GM18858 (cell line): ENCODE results near the gene CFLAR.
"Not testable (repeated sequence)": the region's sequence is repeated elsewhere in the genome, so short reads cannot be mapped to it uniquely, and the experiment has no call there.

Experiments used
- ATAC-seq: cut with Tn5 transposase; IDR thresholded peaks from one replicate; pipeline ENCODE4 v1.9.1; 2021; ENCODE audit not compliant: unreplicated experiment

The CFLAR gene

DNA sequence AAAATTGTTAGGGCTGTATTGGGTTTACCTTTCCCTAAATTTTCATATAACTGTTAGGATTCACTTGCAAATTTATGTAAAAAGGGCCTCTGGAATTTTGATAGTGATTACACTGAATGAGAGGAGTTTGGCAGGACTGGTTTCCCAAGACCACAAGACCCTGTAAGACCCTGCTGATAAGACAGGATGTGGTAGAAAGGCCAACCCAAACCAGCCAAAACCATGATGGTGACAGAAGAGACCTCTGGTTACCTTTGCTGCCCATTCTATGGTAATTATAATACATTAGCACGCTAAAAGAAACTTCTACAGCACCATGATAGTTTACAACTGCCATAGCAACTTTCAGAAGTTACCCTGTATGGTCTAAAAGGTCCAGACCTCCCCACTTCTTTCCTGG, 58.7 kb downstream of the CFLAR start:
- no peak for ATAC-seq

DNA sequence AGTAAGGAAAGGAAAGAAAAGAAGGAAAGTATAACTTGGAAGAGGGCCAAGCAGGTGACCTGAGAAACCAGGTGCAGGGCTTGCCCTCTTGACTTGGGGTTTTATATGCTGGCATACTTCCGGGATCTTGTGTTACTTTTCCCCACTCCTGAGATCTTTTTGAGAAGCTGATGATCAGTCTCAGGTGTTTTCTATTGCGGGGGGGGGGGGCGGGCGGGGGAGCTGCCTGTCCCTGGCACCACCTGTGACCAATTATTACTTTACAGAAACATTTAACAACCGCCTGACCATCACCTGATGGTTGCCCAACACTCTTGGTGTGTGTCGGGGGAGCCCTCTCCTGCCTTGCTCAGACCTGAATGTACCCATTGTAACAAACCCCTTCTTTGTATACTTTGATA, 60.1 kb downstream of the CFLAR start:
- no peak for ATAC-seq

DNA sequence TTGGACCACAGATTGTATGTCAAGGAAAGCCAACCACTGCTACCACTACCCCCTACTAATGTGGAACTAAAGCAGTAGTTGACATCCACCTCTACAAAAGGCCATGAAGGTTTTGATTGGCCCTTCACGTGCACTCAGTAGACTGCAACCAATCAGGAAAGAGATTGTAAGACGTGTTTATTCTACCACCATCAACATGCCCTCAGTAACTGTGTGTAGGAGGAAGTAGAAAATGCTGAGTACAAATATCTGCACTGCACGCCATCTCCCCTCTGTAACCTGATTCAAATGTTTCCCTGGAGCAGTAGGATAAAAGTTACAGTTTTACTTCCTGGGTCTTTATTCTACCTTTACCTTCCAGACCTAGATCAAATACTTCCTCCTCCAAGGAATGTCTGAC, 64.0 kb downstream of the CFLAR start:
- no peak for ATAC-seq

DNA sequence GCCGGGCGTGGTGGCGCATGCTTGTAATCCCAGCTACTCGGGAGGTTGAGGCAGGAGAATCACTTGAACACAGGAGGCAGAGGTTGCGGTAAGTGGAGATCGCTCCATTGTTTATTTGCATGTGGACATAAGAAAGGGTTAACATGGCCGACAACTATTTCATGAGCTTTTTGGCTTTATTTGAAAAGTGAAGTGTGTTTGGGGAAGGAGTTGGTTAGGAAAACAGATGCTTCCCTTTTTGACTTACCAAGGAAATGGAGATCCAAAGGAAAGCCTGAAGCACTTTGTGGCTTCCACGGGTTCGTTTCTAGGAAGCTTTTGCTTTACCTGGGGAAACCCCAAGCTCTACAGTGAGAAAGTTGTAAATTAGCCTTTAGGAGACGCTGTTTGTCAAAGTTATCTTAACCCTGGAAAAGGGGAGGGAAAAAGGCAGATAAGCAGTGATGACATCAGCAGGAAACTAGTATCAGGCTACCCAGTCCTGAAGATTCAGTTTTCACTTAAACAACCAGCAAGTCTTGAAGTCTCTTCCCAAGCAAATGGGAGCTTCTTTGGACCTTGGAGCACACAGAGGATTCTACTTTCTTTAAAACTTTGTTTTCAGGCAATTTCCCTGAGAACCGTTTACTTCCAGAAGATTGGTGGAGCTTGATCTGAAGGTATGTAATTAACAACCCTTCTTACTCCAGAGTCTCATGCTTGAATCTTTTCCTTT, 66.8 kb downstream of the CFLAR start, which contains the start of gene CASP10:
TSS of gene CASP10 (plus strand) at position 492 of the 715 bp plus-strand sequence. CDS start 2,637 bp downstream, outside the sequence.
- peak; percentile 68 for ATAC-seq

DNA sequence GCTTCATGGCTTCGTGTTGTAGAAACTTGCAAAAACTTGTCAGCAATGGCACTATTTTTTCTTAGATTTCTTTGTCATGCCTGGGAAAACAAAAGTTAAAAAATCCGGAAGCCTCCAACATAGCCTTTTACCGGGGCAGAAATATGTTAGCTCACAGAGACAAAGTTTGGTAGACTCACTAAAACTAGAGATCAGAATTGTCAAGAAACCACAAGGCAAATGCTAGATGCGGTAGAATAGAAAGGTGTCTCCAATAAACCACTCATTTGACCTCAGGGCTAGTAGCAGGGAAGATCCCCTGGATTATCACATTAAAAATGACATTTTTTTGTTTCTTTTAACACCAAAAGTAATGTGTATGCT, 67.4 kb downstream of the CFLAR start:
- no peak for ATAC-seq

- not testable (repeated sequence) for ATAC-seq
Measured at GRCh38 chr2:201183835-201184234, 67.9 kb downstream of the CFLAR start.

- not testable (repeated sequence) for ATAC-seq
Measured at GRCh38 chr2:201184248-201184647, 68.3 kb downstream of the CFLAR start.

DNA sequence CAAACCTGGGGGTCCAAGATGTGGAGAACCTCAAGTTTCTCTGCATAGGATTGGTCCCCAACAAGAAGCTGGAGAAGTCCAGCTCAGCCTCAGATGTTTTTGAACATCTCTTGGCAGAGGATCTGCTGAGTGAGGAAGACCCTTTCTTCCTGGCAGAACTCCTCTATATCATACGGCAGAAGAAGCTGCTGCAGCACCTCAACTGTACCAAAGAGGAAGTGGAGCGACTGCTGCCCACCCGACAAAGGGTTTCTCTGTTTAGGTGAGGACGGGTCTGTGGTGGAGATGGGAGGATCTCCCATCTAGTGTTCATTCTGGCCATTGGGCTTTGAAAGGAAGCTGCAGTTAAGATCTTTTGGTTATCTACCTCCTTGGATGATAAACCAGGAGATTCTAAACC, 69.9 kb downstream of the CFLAR start:
- ATAC-seq = no peak

DNA sequence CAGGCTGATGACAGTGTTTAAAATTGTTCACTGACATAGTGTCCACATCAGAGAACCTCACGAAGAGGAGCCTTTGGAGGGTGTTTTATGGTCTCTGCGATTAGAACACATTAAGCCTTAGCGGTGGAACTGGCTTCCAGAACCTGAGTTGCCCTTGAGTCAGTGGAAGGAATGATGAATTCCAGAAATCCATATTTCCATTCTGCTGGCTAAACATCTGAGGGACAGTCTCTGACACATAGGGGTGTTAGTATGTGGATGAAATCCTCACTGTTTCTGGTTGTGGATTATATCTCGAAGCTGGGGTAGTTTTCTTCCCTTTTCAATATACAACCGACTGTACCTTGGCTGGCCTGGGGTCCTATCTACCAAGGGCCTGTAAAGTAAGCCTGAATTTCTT, 71.0 kb downstream of the CFLAR start:
- ATAC-seq = no peak

DNA sequence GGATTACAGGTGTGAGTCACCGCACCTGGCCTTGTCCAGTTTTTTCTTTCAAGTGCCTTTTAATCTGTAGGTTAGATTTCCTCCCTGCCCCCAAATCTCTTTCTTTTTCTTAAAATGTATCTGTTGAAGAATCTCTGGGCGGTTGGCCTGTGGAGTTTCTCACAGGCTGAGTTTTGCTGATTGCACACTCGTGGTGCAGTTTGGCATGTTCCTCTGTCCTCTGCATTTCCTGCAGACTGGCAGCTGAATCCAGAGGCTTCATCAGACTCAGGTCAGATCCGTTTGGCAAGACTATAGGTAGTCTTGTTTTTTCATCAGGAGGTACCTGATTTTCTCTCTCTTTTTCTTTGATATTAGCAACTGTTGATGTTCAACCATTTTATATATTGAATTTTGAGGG, 72.5 kb downstream of the CFLAR start:
- ATAC-seq = no peak

DNA sequence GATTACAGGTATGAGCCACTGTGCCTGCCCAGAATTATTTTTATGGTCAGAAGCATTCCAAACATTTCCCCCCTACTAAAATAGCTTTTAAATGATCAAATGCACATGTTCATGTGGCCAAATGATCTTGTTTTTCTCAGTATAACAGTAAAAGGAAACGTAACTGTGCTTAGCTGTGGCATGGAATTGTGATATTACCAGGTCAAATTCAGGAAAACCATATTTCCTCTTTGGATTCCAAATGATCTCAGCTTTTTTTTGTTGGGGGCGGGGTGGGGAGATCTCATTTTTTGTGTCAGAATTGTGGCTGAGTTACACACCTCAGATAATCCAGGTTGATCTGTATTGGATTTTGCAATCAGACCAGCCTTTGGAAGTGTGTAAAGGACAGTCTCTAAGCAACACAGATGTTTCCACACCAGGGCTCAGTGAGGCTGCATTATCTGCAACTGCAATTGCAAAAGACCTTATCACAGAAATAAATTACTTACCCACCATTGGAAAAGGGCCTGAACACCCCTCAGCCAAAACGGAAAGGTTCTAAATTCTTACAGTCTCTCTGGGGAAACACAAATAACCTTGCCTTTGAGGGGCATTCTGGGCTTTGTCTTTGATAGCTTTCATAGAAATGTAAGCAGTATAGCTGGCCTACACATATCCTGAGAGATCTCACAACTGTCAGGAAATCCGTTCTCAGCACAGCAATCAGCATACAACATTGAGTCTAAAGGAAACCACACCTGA, 75.3 kb downstream of the CFLAR start:
- ATAC-seq = no peak

- ATAC-seq = peak; percentile 94
Measured at GRCh38 chr2:201194097-201194496, 78.1 kb downstream of the CFLAR start.

- no peak for ATAC-seq
Measured at GRCh38 chr2:201195331-201195730, 79.4 kb downstream of the CFLAR start.

DNA sequence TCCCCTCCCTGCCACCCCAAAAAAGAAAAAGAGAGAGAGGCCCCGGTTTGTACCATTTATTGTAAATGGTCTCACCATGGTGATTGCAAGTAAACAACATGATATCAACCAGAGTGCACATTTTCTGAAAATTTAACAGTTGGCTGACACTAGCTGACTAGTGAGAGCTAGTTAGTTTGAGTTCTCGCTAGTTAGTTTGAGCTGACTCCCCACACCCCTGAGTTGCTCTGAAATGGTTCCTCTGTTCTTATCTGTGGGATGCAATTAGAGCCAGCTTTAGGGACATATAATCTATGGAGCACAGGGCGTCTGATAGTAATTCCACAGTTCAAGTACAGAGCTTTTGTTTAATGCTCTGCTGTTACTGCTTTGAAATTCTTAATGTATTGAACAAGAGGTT, 80.0 kb downstream of the CFLAR start:
- ATAC-seq = no peak

DNA sequence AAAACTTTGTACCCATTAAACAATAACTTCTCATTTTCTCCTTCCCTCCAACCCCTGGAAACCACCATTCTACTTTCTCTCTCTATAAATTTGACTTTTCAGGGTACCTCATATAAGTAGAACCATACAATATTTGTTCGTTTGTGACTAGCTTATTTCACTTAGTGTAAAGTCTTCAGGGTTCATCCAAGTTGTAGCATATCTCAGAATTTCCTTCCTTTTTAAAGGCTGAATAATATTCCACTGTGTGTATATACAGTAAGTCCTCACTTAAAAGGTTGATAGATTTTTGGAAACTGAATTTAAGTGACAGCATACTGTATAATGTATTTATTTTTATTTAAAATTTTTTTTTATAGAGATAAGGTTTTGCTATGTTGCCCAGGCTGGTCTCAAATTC, 80.8 kb downstream of the CFLAR start:
- ATAC-seq = no peak

- ATAC-seq = no peak
Measured at GRCh38 chr2:201197781-201198180, 81.8 kb downstream of the CFLAR start.

DNA sequence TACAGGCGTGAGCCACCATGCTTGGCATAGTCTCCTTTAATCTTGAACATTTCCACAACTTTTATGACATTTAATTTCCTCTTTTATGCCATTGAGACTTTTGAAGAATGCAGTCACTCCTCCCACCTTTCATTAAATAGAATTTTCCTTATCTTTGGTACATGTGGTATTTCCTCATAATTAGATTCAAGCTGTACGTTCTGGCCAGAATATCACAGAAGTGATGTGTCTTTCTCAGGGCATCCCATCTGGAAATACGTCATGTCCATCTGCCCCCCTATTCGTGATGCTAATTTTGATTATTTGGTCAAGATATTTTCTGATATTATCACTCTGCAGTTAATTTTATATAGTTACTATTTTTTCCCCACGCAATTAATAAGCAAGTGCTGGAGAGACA, 83.9 kb downstream of the CFLAR start:
- no peak for ATAC-seq

DNA sequence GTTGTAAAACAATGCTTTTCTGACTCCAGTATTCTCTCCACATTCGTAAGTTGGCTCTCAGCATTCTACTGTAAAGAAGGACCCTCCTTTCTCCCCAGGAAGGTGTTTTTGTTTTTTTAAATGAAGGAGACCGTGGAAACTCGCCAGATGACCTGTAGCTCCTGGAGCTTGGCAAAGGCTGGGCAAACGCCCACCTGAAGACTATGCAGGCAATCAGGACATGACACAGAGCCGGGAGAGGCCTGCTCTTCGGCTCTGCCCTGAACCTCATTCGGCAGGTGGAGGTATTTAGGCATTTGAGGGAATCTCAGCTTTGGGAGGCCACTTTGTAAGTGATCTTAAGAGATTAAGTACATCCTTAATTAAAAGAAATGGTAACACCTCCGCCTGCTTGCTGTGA, 84.4 kb downstream of the CFLAR start:
- ATAC-seq = no peak

GRCh38 chr2:201201371-201201770, 85.4 kb downstream of the CFLAR start:
- no peak for ATAC-seq

- ATAC-seq = no peak
Measured at GRCh38 chr2:201203916-201204654, 88.1 kb downstream of the CFLAR start.

DNA sequence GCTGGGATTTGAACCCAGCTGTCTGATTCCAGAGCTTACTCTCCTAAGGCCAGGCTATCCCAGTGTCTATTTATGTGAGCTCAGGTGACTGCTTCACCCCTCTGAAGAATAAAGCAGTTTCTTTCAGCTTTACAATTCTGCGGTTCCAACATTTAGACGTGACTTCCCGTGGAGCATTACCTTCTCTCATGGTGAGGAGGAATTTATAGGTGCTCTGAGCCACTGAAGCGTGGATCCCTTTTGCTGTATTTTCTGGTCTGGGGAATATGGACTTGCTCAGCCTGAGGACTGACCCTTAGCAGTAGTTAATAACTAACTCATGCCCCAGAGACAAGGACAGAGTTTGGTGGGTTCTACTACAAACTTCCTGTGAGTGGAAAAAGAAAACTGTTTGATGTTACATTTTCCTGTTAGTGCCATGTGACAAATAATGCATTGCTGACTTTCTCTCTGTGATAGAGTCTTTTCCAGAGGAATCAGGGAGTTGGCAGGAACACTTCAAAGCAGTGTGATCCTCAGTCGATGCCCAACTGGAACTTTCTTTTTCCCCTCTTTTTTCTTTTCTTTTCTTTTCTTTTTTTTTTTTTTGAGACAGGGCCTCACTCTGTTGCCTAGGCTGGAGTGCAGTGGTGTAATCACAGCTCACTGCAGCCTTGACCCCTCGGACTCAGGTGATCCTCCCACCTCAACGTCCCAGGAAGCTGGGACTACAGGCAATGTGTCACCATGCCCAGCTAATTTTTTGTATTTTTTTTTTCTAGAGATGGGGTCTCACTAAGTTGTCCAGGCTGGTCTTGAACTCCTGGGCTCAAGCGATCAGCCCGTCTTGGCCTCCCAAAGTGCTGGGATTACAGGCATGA, 88.9 kb downstream of the CFLAR start:
- ATAC-seq = no peak
